Stromal cell of bone marrow (primary cell): ENCODE measurements around the gene ARL14.

Source experiments
- DNase-seq: peaks from one replicate; pipeline ENCODE4 v3.0.0-alpha.2; 2012; ENCODE audit warnings: low read depth

ARL14 gene

GRCh38 chr3:160676547-160677303 is at the start of gene ARL14:
ARL14 (plus strand) TSS chr3:160677160; CDS start chr3:160677347, 187 bp downstream.
- peak; percentile 12 for DNase-seq

- no peak for DNase-seq
These were observed 47.5 kb upstream of the ARL14 start for GRCh38 chr3:160629491-160629890.

GRCh38 chr3:160633361-160634083 is 43.4 kb upstream of the ARL14 start:
- no peak for DNase-seq

GRCh38 chr3:160635213-160635612 is 41.7 kb upstream of the ARL14 start:
- no peak for DNase-seq

GRCh38 chr3:160637086-160637485 is 39.9 kb upstream of the ARL14 start:
- no peak for DNase-seq

- no peak for DNase-seq
These were observed 38.8 kb upstream of the ARL14 start for GRCh38 chr3:160638184-160638583.

- peak; percentile 85 for DNase-seq
These were observed 35.2 kb upstream of the ARL14 start for GRCh38 chr3:160641665-160642309.

GRCh38 chr3:160643994-160644393 is 33.0 kb upstream of the ARL14 start:
- DNase-seq: no peak

- DNase-seq: no peak
These were observed 32.5 kb upstream of the ARL14 start for GRCh38 chr3:160644491-160644890.

GRCh38 chr3:160648701-160649100 is 28.3 kb upstream of the ARL14 start:
- DNase-seq: no peak

- no peak for DNase-seq
These were observed 27.4 kb upstream of the ARL14 start for GRCh38 chr3:160649596-160649995.

GRCh38 chr3:160653512-160653911 is 23.4 kb upstream of the ARL14 start:
- DNase-seq: no peak

- no peak for DNase-seq
These were observed 16.1 kb upstream of the ARL14 start for GRCh38 chr3:160660902-160661301.

GRCh38 chr3:160661660-160662059 is 15.3 kb upstream of the ARL14 start:
- no peak for DNase-seq

- DNase-seq: no peak
These were observed 11.7 kb upstream of the ARL14 start for GRCh38 chr3:160665231-160665630.

GRCh38 chr3:160665784-160666526 is 11.0 kb upstream of the ARL14 start:
- peak; percentile 76 for DNase-seq

GRCh38 chr3:160667452-160667851 is 9.5 kb upstream of the ARL14 start:
- peak; percentile 27 for DNase-seq

- DNase-seq: no peak
These were observed 8.5 kb upstream of the ARL14 start for GRCh38 chr3:160668454-160668853.

GRCh38 chr3:160671231-160671630 is 5.7 kb upstream of the ARL14 start:
- no peak for DNase-seq

- no peak for DNase-seq
These were observed 5.0 kb upstream of the ARL14 start for GRCh38 chr3:160671995-160672394.

GRCh38 chr3:160673188-160673587 is 3.8 kb upstream of the ARL14 start:
- DNase-seq: no peak

GRCh38 chr3:160675566-160676124 is 1.3 kb upstream of the ARL14 start:
- DNase-seq: no peak
